OCI-LY1 (cell line): ENCODE results near the gene UBE2G2.

Source experiments
- H2AFZ ChIP-seq: fragments of 200-600 bp; sonication (generic), shearing (Covaris generic); 2 replicates; pipeline ENCODE4 v1.6.0; 2014; ENCODE audit warnings: antibody characterized with exemption, mild to moderate bottlenecking, low read length
- H3F3A ChIP-seq: fragments of 200-600 bp; sonication (generic), shearing (Covaris generic); 2 replicates; pipeline ENCODE4 v1.6.0; 2014; ENCODE audit warnings: mild to moderate bottlenecking, antibody characterized with exemption, low read length, moderate library complexity; ENCODE audit not compliant: insufficient read depth
- H3K27ac ChIP-seq: fragments of 200-600 bp; sonication (generic); 2 replicates; pipeline ENCODE4 v1.5.1; 2014; ENCODE audit warnings: low read length, mixed run types, mild to moderate bottlenecking, low read depth; ENCODE audit not compliant: poor library complexity, severe bottlenecking
- H3K27me3 ChIP-seq: fragments of 200-600 bp; sonication (generic); 2 replicates; pipeline ENCODE4 v1.6.0; 2014; ENCODE audit warnings: antibody characterized with exemption, mild to moderate bottlenecking, low read length, moderate library complexity; ENCODE audit not compliant: insufficient read depth
- H3K36me3 ChIP-seq: fragments of 200-600 bp; sonication (generic); 2 replicates; pipeline ENCODE4 v1.6.1; 2014; ENCODE audit warnings: mild to moderate bottlenecking, antibody characterized with exemption, low read length, moderate library complexity, mixed read lengths; ENCODE audit not compliant: insufficient read depth
- H3K4me1 ChIP-seq: fragments of 200-600 bp; sonication (generic); 2 replicates; pipeline ENCODE4 v1.5.1; 2014; ENCODE audit warnings: mild to moderate bottlenecking, low read length, moderate library complexity; ENCODE audit not compliant: insufficient read depth, severe bottlenecking
- H3K4me2 ChIP-seq: fragments of 200-600 bp; sonication (generic), shearing (Covaris generic); 2 replicates; pipeline ENCODE4 v1.6.1; 2014; ENCODE audit warnings: low read length
- H3K4me3 ChIP-seq: fragments of 200-600 bp; sonication (generic); 2 replicates; pipeline ENCODE4 v1.5.1; 2014; ENCODE audit warnings: low read length, low read depth, mild to moderate bottlenecking, mixed read lengths; ENCODE audit not compliant: poor library complexity, severe bottlenecking
- H3K79me2 ChIP-seq: fragments of 200-600 bp; shearing (Covaris generic); 2 replicates; pipeline ENCODE4 v1.6.1; 2016; ENCODE audit warnings: mixed run types, low read length, mixed read lengths; ENCODE audit not compliant: insufficient read depth
- H3K9ac ChIP-seq: fragments of 200-600 bp; sonication (generic), shearing (Covaris generic); 2 replicates; pipeline ENCODE4 v1.6.1; 2014; ENCODE audit warnings: mild to moderate bottlenecking, low read length, mixed read lengths
- H3K9me2 ChIP-seq: fragments of 200-600 bp; sonication (generic), shearing (Covaris generic); 2 replicates; pipeline ENCODE4 v1.6.1; 2014; ENCODE audit warnings: low read depth, mild to moderate bottlenecking, low read length, mixed read lengths
- H3K9me3 ChIP-seq: fragments of 200-600 bp; shearing (Covaris generic); 2 replicates; pipeline ENCODE4 v1.6.1; 2014; ENCODE audit warnings: low read length, mixed read lengths
- H4K20me1 ChIP-seq: fragments of 200-600 bp; sonication (generic), shearing (Covaris generic); 2 replicates; pipeline ENCODE4 v1.6.0; 2016; ENCODE audit warnings: mild to moderate bottlenecking, low read length; ENCODE audit not compliant: insufficient read depth
- CTCF ChIP-seq: fragments of 200-600 bp; sonication (generic), shearing (Covaris generic); IDR thresholded peaks from 2 replicates; pipeline ENCODE4 v1.5.1; 2017; ENCODE audit warnings: mild to moderate bottlenecking, antibody characterized with exemption, low read length, moderate library complexity, mixed read lengths
- EZH2 ChIP-seq: fragments of 200-600 bp; sonication (generic), shearing (Covaris generic); IDR thresholded peaks from 2 replicates; pipeline ENCODE4 v1.8.0; 2017; ENCODE audit warnings: borderline replicate concordance, mixed run types, mild to moderate bottlenecking, antibody characterized with exemption, low read length, moderate library complexity, mixed read lengths

The UBE2G2 gene

DNA sequence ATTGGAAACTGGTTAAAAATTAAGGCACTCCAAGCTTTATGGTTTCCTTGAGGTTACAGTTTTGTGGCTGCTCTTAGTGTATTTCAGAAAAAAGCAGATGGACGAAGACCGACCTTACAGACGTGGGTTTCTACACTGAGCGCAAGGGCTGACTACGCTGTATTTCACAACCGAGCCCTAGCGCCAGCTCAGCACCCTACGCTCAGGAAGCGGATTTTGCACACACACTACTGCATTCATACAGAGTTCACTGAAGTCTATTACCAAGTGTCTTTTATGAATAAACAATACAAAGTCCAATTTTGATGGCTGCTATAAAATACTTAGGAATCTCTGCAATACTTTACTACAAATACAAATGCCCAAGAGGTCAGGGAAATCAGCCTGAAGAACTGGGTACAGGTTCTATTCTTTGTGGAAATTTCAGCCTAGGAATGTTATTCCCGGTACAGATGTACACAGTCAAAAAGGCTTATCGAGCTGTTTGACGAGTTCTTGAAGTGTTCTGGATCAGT lies 48.1 kb upstream of the UBE2G2 start:
- H3K27ac ChIP-seq: no peak overlapping the region
- no peaks in the 10 kb centered on the region for H3K79me2 ChIP-seq
- H3K9ac ChIP-seq: no peak overlapping the region
- no peak overlapping the region for H2AFZ ChIP-seq
- H3K9me2 ChIP-seq: no peaks in the 10 kb centered on the region
- peaks cover 12% of the 10 kb centered on the region for H3K4me1 ChIP-seq
- H3K9me3 ChIP-seq: no peaks in the 10 kb centered on the region
- no peaks in the 10 kb centered on the region; the same call in 1 of the 2 replicates for H3K27me3 ChIP-seq
- H4K20me1 ChIP-seq: no peaks in the 10 kb centered on the region
- no peaks in the 10 kb centered on the region for H3F3A ChIP-seq
- H3K4me2 ChIP-seq: no peak overlapping the region
- no peak overlapping the region for H3K4me3 ChIP-seq
- H3K36me3 ChIP-seq: peaks cover 38% of the 10 kb centered on the region
- TF ChIP-seq EZH2: no peak
- TF ChIP-seq CTCF: no peak

DNA sequence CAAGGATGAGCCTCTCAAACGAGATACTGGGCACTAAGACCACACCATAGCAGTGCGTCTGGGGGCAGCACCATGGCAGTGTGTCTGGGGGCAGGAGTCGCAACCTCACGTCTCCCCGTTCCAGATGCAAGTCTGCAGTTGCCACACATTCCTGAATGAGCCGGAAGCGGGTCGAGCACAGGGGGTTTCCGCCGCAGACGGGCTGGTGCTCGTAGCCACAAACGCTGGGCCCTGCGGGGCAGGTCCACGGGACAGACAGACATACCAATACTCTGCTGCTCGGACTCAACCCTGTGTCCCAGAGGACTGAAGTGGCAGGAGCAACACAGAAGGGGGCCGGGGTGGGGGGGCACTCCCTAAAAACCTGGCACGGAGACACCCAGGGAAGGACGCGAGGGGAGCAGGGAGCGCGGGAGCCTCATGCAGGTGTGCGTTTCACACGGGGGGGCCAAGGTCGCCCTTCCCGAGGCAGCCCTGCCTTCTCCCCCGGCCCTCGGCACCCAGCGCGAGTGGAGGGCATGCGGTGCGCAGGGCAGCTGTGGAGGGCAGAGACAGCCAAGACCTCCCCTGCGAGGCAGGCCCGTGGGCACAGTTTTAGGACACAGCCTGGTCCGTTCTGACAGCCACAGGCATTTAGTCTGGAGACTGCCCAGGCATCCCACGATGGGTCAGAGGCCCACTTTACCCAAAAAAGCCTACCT lies 47.4 kb upstream of the UBE2G2 start:
- peaks cover 12% of the 10 kb centered on the region for H3K4me1 ChIP-seq

DNA sequence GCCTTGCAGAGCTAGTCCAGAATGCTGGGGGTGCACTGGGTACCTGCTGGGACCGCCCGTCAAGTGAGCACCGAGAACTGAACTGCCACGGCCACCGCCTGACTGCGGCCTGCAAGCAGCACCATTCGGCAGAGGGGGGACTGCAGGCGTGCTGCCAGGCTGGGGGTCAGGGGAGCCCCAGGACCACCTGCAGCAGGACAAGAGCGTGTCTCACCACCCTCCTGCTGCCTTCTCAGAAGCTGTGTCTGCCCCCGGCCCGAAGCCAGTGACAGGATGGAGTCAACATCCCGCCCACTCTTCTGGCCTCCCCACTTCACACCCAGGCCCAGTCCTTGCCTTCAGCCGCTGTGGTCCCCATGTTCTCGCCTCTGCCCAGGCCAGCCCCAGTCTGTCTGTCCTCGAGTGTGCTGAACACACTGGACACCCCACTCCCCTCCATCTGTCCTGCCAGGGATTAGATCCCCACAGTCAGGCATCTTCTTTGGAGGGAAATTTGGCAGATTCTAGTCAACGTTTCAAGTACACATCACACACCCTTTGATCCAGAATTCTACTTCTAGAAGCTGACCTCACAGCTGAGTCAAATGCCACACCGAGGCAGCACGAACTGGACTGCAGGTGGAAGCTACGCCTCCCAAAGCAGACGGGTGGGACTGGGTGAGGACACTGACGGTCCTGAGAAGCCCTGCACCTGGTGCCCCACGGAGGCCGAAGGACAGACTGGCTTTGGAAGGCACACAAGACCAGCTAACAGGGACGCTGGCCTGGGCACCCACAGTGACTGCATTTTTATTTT lies 45.8 kb upstream of the UBE2G2 start:
- H3K9ac ChIP-seq: no peak overlapping the region
- no peaks in the 10 kb centered on the region for H3K9me2 ChIP-seq
- H3K4me1 ChIP-seq: peaks cover 12% of the 10 kb centered on the region
- peaks cover 27% of the 10 kb centered on the region for H3K36me3 ChIP-seq
- no peak overlapping the region for H3K4me2 ChIP-seq
- no peak overlapping the region for H3K4me3 ChIP-seq
- no peaks in the 10 kb centered on the region for H4K20me1 ChIP-seq
- no peaks in the 10 kb centered on the region for H3F3A ChIP-seq
- no peaks in the 10 kb centered on the region; the same call in 1 of the 2 replicates for H3K27me3 ChIP-seq
- H2AFZ ChIP-seq: no peak overlapping the region
- H3K9me3 ChIP-seq: no peaks in the 10 kb centered on the region
- TF ChIP-seq CTCF (no peak), EZH2 (no peak)
- no peaks in the 10 kb centered on the region for H3K79me2 ChIP-seq
- H3K27ac ChIP-seq: no peak overlapping the region

More for the DNA sequence above, 47.4 kb upstream of the UBE2G2 start:
- no peaks in the 10 kb centered on the region for H3F3A ChIP-seq
- no peaks in the 10 kb centered on the region; the same call in 1 of the 2 replicates for H3K27me3 ChIP-seq
- peaks cover 32% of the 10 kb centered on the region for H3K36me3 ChIP-seq
- H3K9me2 ChIP-seq: no peaks in the 10 kb centered on the region
- H3K79me2 ChIP-seq: no peaks in the 10 kb centered on the region
- no peaks in the 10 kb centered on the region for H4K20me1 ChIP-seq
- no peak overlapping the region for H3K9ac ChIP-seq
- H3K9me3 ChIP-seq: no peaks in the 10 kb centered on the region
- no peak overlapping the region for H3K4me2 ChIP-seq
- H3K4me3 ChIP-seq: no peak overlapping the region
- no peak overlapping the region for H3K27ac ChIP-seq
- TF ChIP-seq EZH2: no peak
- no peak for TF ChIP-seq CTCF
- no peak overlapping the region for H2AFZ ChIP-seq
